PC-3 (cell line): ENCODE results near the gene SMARCD1. TPM values are rescaled to one million over a fixed set of nuclear protein-coding genes. Genes with fewer than 3 reads are reported as not detected.

Experiments used
- ATAC-seq: fragments of 200-7000 bp; cut with Tn5 transposase; 2 replicates; pipeline ENCODE4 v1.9.1; 2020; ENCODE audit warnings: mild to moderate bottlenecking, moderate library complexity
- BruUV-seq: library from RNA; stranded (reverse); fragments of 400-500 nt; replicated peaks from 2 replicates; lab custom pipeline; 2021; lab: Mats Ljungman, UMichigan
- CTCF ChIA-PET: fragments of 300-600 bp; sonication (Branson Sonifier 250); formaldehyde crosslinking; loops from one replicate; lab custom pipeline; 2022; ENCODE audit warnings: antibody characterized with exemption; lab: Charles Lee
- POLR2A ChIA-PET: fragments of 300-600 bp; sonication (Branson Sonifier 250); formaldehyde crosslinking; loops from one replicate; lab custom pipeline; 2022; ENCODE audit warnings: antibody characterized with exemption; ENCODE audit not compliant: unreplicated experiment; lab: Charles Lee
- DNase-seq: peaks from one replicate; pipeline ENCODE4 v3.0.0-alpha.2; 2015
- H2AFZ ChIP-seq: fragments of 300-600 bp; sonication (generic); 2 replicates; pipeline ENCODE4 v1.6.0; 2016; ENCODE audit warnings: antibody characterized with exemption, low read length
- H3F3A ChIP-seq: fragments of 300-600 bp; sonication (generic); one replicate; pipeline ENCODE4 v1.6.0; 2017; ENCODE audit warnings: antibody characterized with exemption, low read length, control low read depth, mild to moderate bottlenecking; ENCODE audit not compliant: unreplicated experiment
- H3K27ac ChIP-seq: fragments of 300-600 bp; sonication (generic); 2 replicates; pipeline ENCODE4 v1.5.1; 2016; ENCODE audit warnings: mild to moderate bottlenecking, low read length
- H3K27me3 ChIP-seq: fragments of 300-600 bp; sonication (generic); 2 replicates; pipeline ENCODE4 v1.6.1; 2016; ENCODE audit warnings: low read length, mixed read lengths
- H3K36me3 ChIP-seq: fragments of 300-600 bp; sonication (generic); 2 replicates; pipeline ENCODE4 v1.6.1; 2016; ENCODE audit warnings: low read depth, mixed run types, low read length, mixed read lengths
- H3K4me1 ChIP-seq: fragments of 300-600 bp; sonication (generic); 2 replicates; pipeline ENCODE4 v1.5.1; 2016; ENCODE audit warnings: low read length; ENCODE audit not compliant: insufficient read depth
- H3K4me2 ChIP-seq: fragments of 300-600 bp; sonication (generic); 2 replicates; pipeline ENCODE4 v1.6.0; 2016; ENCODE audit warnings: low read length
- H3K4me3 ChIP-seq: fragments of 300-600 bp; sonication (generic); 2 replicates; pipeline ENCODE4 v1.5.1; 2016; ENCODE audit warnings: mild to moderate bottlenecking, low read length, mixed read lengths
- H3K79me2 ChIP-seq: fragments of 300-600 bp; sonication (generic); 2 replicates; pipeline ENCODE4 v1.6.1; 2017; ENCODE audit warnings: low read length, mixed read lengths
- H3K9ac ChIP-seq: fragments of 300-600 bp; sonication (generic); 2 replicates; pipeline ENCODE4 v1.6.0; 2016; ENCODE audit warnings: mild to moderate bottlenecking, low read length
- H3K9me2 ChIP-seq: fragments of 300-600 bp; sonication (generic); replicated peaks from 2 replicates; pipeline ENCODE4 v1.6.1; 2016; ENCODE audit warnings: mixed run types, low read length, mixed read lengths
- H3K9me3 ChIP-seq: fragments of 300-600 bp; sonication (generic); 2 replicates; pipeline ENCODE4 v1.6.1; 2016; ENCODE audit warnings: low read length, mixed read lengths
- H4K20me1 ChIP-seq: fragments of 300-600 bp; sonication (generic); 2 replicates; pipeline ENCODE4 v1.6.1; 2016; ENCODE audit warnings: low read length, mixed read lengths
- CTCF ChIP-seq: fragments of 300-600 bp; sonication (generic); conservative IDR thresholded peaks from 2 replicates; pipeline ENCODE4 v1.5.1; 2017; ENCODE audit warnings: antibody characterized with exemption, low read depth, mild to moderate bottlenecking, low read length
- EZH2 ChIP-seq: fragments of 300-600 bp; sonication (generic); IDR thresholded peaks from one replicate; pipeline ENCODE4 v1.6.1; 2017; ENCODE audit warnings: antibody characterized with exemption, mild to moderate bottlenecking, low read length; ENCODE audit not compliant: unreplicated experiment
- EZH2phosphoT487 ChIP-seq: fragments of 300-600 bp; sonication (generic); IDR thresholded peaks from 2 replicates; pipeline ENCODE4 v1.6.1; 2018; ENCODE audit warnings: mild to moderate bottlenecking, antibody characterized with exemption, low read length, borderline replicate concordance
- intact Hi-C: fragments of 100-400 bp; cut with micrococcal nuclease; formaldehyde crosslinking; loops from 2 replicates; pipeline ENCODE4 v1.9.0; 2023
- total RNA-seq: library from RNA; depleted of rRNA; stranded (reverse); fragments of >200 nt; gene quantifications from 2 replicates; pipeline ENCODE4 v1.2.3, GENCODE V29; 2014

SMARCD1 gene
- total RNA-seq, 1 experiment from 2014 or later, result 105 TPM

- ATAC-seq, result peak; percentile 71
- peak within 1 kb of the TSS; percentile 75 for H3K4me3 ChIP-seq
- ChIA-PET POLR2A (no interaction called here), CTCF (interaction anchor here (0.6 to 1.2 kb wide), 2 partner anchors 83 to 185 kb away, joined by 4 read pairs; no protein-coding TSS in a partner anchor)
- no peaks in the 10 kb centered on the region for H4K20me1 ChIP-seq
- no peaks in the 10 kb centered on the region for H3K9me2 ChIP-seq
- H3F3A ChIP-seq, result no peaks in the 10 kb centered on the region
- H2AFZ ChIP-seq, result peak within 1 kb of the TSS; percentile 87
- TF ChIP-seq CTCF (no peak), EZH2phosphoT487 (no peak), EZH2 (no peak)
- H3K9me3 ChIP-seq, result no peaks in the 10 kb centered on the region
- H3K36me3 ChIP-seq, result no peaks in the 10 kb centered on the region
- H3K27ac ChIP-seq, result no peak within 1 kb of the TSS
- DNase-seq, result peak; percentile 64
- no TSS peak for BruUV-seq
- no peaks in the 10 kb centered on the region for H3K27me3 ChIP-seq
- H3K4me1 ChIP-seq, result peaks cover 11% of the 10 kb centered on the region
- no peaks in the 10 kb centered on the region for H3K79me2 ChIP-seq
- H3K4me2 ChIP-seq, result peak within 1 kb of the TSS; percentile 94
- H3K9ac ChIP-seq, result peak within 1 kb of the TSS; percentile 40
- intact Hi-C loops, result loop anchor here (1.0 to 5.0 kb wide), 4 partner anchors 82 to 280 kb away; no protein-coding TSS in a partner anchor
Observed at GRCh38 chr12:50057000-50057841, 27.9 kb upstream of the SMARCD1 start, which contains the start of gene ASIC1. ASIC1 (plus strand) TSS chr12:50057596; CDS start chr12:50058767, 1,171 bp downstream.

- peak overlapping the region; percentile 40; the same call in 1 of the 2 replicates for H3K9ac ChIP-seq
- no peak overlapping the region for H3K27ac ChIP-seq
Observed at GRCh38 chr12:50057896-50058670, 27.1 kb upstream of the SMARCD1 start.

More at GRCh38 chr12:50057896-50058670, 27.1 kb upstream of the SMARCD1 start:
- TF ChIP-seq CTCF, result no peak
- TF ChIP-seq EZH2phosphoT487, result no peak
- no peak for TF ChIP-seq EZH2
- peaks cover 11% of the 10 kb centered on the region for H3K4me1 ChIP-seq
- intact Hi-C loops, result loop anchor here (2.0 to 5.0 kb wide), 2 partner anchors 83 to 281 kb away; no protein-coding TSS in a partner anchor
- DNase-seq (no peak), ATAC-seq (peak; percentile 14)
- no peaks in the 10 kb centered on the region for H3K9me3 ChIP-seq
- peak overlapping the region; percentile 94 for H3K4me2 ChIP-seq
- H3K79me2 ChIP-seq, result no peaks in the 10 kb centered on the region
- POLR2A ChIA-PET, result no interaction called here
- H3F3A ChIP-seq, result no peaks in the 10 kb centered on the region
- CTCF ChIA-PET, result interaction anchor here (0.6 kb wide), 1 partner anchor 186 kb away, joined by 4 read pairs; no protein-coding TSS in a partner anchor
- H3K4me3 ChIP-seq, result peak overlapping the region; percentile 75
- H4K20me1 ChIP-seq, result no peaks in the 10 kb centered on the region
- peak overlapping the region; percentile 75 for H2AFZ ChIP-seq
- BruUV-seq, result no TSS peak
- H3K27me3 ChIP-seq, result no peaks in the 10 kb centered on the region
- H3K36me3 ChIP-seq, result no peaks in the 10 kb centered on the region
- H3K9me2 ChIP-seq, result no peaks in the 10 kb centered on the region
